Measurements from ENCODE around the gene ZCCHC14.

Gene ZCCHC14

DNA sequence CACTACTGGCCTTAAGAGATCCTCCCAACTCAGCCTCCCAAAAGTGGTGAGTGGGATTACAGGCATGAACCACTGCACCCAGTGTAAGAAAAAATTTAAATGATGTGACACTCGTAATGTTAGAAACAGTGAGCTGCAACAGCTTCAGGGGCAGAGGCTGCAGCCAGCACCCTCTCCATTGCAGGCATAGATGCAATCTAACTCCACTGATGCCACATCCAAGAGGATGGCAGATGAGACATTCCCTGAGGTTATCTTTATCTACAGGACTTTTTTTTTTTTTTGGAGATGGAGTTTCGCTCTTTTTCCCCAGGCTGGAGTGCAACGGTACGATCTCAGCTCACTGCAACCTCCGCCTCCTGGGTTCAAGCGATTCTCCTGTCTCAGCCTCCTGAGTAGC lies 19.9 kb downstream of the ZCCHC14 start:
- no peak overlapping the region for H3K4me3 ChIP-seq (ENCODE audit: low read length)
- TF ChIP-seq, protein P1, sequence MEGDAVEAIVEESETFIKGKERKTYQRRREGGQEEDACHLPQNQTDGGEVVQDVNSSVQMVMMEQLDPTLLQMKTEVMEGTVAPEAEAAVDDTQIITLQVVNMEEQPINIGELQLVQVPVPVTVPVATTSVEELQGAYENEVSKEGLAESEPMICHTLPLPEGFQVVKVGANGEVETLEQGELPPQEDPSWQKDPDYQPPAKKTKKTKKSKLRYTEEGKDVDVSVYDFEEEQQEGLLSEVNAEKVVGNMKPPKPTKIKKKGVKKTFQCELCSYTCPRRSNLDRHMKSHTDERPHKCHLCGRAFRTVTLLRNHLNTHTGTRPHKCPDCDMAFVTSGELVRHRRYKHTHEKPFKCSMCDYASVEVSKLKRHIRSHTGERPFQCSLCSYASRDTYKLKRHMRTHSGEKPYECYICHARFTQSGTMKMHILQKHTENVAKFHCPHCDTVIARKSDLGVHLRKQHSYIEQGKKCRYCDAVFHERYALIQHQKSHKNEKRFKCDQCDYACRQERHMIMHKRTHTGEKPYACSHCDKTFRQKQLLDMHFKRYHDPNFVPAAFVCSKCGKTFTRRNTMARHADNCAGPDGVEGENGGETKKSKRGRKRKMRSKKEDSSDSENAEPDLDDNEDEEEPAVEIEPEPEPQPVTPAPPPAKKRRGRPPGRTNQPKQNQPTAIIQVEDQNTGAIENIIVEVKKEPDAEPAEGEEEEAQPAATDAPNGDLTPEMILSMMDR (conservative IDR thresholded peaks at IDR 0.05; ENCODE audit: low read length), result no peak
- DNase-seq (ENCODE audit: low read depth), result no peak

- no peak for DNase-seq (ENCODE audit: low read depth)
Observed at GRCh38 chr16:87472142-87472778, 20.6 kb downstream of the ZCCHC14 start.

GRCh38 chr16:87471278-87472141 lies 21.3 kb downstream of the ZCCHC14 start:
- peak; percentile 51 for DNase-seq (ENCODE audit: low read depth)

More at GRCh38 chr16:87472142-87472778, 20.6 kb downstream of the ZCCHC14 start:
- TF ChIP-seq, protein P1 (conservative IDR thresholded peaks at IDR 0.05; ENCODE audit: low read length), result no peak
- H3K4me3 ChIP-seq (ENCODE audit: low read length), result no peak overlapping the region

GRCh38 chr16:87470332-87470731 lies 22.5 kb downstream of the ZCCHC14 start:
- no peak for DNase-seq (ENCODE audit: low read depth)
- no peak overlapping the region for H3K4me3 ChIP-seq (ENCODE audit: low read length)
- TF ChIP-seq, protein P1 (conservative IDR thresholded peaks at IDR 0.05; ENCODE audit: low read length), result no peak

More at GRCh38 chr16:87471278-87472141, 21.3 kb downstream of the ZCCHC14 start:
- no peak overlapping the region for H3K4me3 ChIP-seq (ENCODE audit: low read length)
- TF ChIP-seq, protein P1 (conservative IDR thresholded peaks at IDR 0.05; ENCODE audit: low read length), result no peak

DNA sequence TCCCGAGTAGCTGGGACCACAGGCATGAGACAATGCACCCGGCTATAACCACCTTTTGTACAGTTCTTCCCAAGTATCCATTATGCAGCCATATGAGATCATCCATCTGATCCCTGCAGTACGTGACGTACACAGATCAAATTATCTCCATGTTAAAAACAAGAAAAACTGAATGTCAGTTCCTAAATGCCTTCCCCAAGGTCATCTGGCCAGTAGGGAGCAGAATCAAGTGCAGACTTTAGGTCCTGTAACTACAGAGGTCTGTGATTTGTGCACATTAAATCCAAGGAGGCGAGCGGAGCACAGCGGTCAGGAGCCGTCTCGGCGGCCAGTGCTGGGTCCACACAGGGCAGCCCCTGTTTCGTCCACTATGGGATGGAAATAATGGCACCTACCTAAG lies 23.7 kb downstream of the ZCCHC14 start:
- TF ChIP-seq, protein P1 (conservative IDR thresholded peaks at IDR 0.05; ENCODE audit: low read length), result no peak
- DNase-seq (ENCODE audit: low read depth), result no peak
- no peak overlapping the region for H3K4me3 ChIP-seq (ENCODE audit: low read length)

- H3K4me3 ChIP-seq (ENCODE audit: low read length), result no peak overlapping the region
- TF ChIP-seq, protein P1 (conservative IDR thresholded peaks at IDR 0.05; ENCODE audit: low read length), result no peak
Observed at GRCh38 chr16:87468550-87468949, 24.3 kb downstream of the ZCCHC14 start.

More at GRCh38 chr16:87468550-87468949, 24.3 kb downstream of the ZCCHC14 start:
- DNase-seq (ENCODE audit: low read depth), result no peak

Measured in AG10803 (cell line).